IPS-20b (cell line): Measurements from ENCODE around the gene ANKRD53.

Source experiments
- H3K27ac ChIP-seq: one replicate; pipeline ENCODE4 v1.5.1; 2013; ENCODE audit warnings: low read length
- H3K27me3 ChIP-seq: 2 replicates; pipeline ENCODE4 v1.6.1; 2013; ENCODE audit warnings: mild to moderate bottlenecking, low read length, inconsistent platforms; ENCODE audit not compliant: insufficient read depth
- H3K36me3 ChIP-seq: 2 replicates; pipeline ENCODE4 v1.6.1; 2013; ENCODE audit warnings: low read depth, mild to moderate bottlenecking, inconsistent platforms, low read length, moderate library complexity; ENCODE audit not compliant: insufficient read depth
- H3K4me1 ChIP-seq: 2 replicates; pipeline ENCODE4 v1.6.1; 2013; ENCODE audit warnings: mild to moderate bottlenecking, control low read depth, inconsistent platforms, low read length, moderate library complexity; ENCODE audit not compliant: insufficient read depth
- H3K4me3 ChIP-seq: 2 replicates; pipeline ENCODE4 v1.5.1; 2013; ENCODE audit warnings: mild to moderate bottlenecking, low read length, inconsistent platforms
- H3K9ac ChIP-seq: 2 replicates; pipeline ENCODE4 v1.6.1; 2013; ENCODE audit warnings: low read depth, mild to moderate bottlenecking, inconsistent platforms, low read length, moderate library complexity
- H3K9me3 ChIP-seq: 2 replicates; pipeline ENCODE4 v1.6.1; 2013; ENCODE audit warnings: mild to moderate bottlenecking, low read depth, low read length, inconsistent platforms; ENCODE audit not compliant: insufficient read depth

Gene ANKRD53

GRCh38 chr2:70962211-70962884 is 16.1 kb upstream of the ANKRD53 start:
- Histone ChIP-seq H3K4me3 (no peak overlapping the region), H3K27me3 (peaks cover 66% of the 10 kb centered on the region), H3K27ac (no peak overlapping the region), H3K4me1 (peaks cover 3% of the 10 kb centered on the region; the same call in 1 of the 2 replicates), H3K9ac (no peak overlapping the region), H3K36me3 (no peaks in the 10 kb centered on the region), H3K9me3 (no peaks in the 10 kb centered on the region)

- no peak overlapping the region for H3K27ac ChIP-seq
- H3K36me3 ChIP-seq = no peaks in the 10 kb centered on the region
- H3K4me3 ChIP-seq = no peak overlapping the region
- H3K9ac ChIP-seq = no peak overlapping the region
- no peaks in the 10 kb centered on the region for H3K9me3 ChIP-seq
- H3K4me1 ChIP-seq = peaks cover 3% of the 10 kb centered on the region; the same call in 1 of the 2 replicates
- H3K27me3 ChIP-seq = peaks cover 68% of the 10 kb centered on the region
Observed at GRCh38 chr2:70962885-70963878, 15.2 kb upstream of the ANKRD53 start.

GRCh38 chr2:70964133-70964532 is 14.3 kb upstream of the ANKRD53 start:
- H3K4me3 ChIP-seq = no peak overlapping the region
- H3K36me3 ChIP-seq = no peaks in the 10 kb centered on the region
- no peak overlapping the region for H3K27ac ChIP-seq
- H3K4me1 ChIP-seq = peaks cover 3% of the 10 kb centered on the region; the same call in 1 of the 2 replicates
- H3K9me3 ChIP-seq = no peaks in the 10 kb centered on the region
- H3K9ac ChIP-seq = no peak overlapping the region
- H3K27me3 ChIP-seq = peaks cover 69% of the 10 kb centered on the region

GRCh38 chr2:70964596-70965386 is 13.6 kb upstream of the ANKRD53 start:
- H3K4me1 ChIP-seq = peaks cover 3% of the 10 kb centered on the region; the same call in 1 of the 2 replicates
- no peaks in the 10 kb centered on the region for H3K36me3 ChIP-seq
- H3K9me3 ChIP-seq = no peaks in the 10 kb centered on the region
- peak overlapping the region; percentile 48 for H3K4me3 ChIP-seq
- H3K27me3 ChIP-seq = peaks cover 69% of the 10 kb centered on the region
- H3K27ac ChIP-seq = no peak overlapping the region
- no peak overlapping the region for H3K9ac ChIP-seq

GRCh38 chr2:70965506-70965905 is 12.9 kb upstream of the ANKRD53 start:
- Histone ChIP-seq H3K9me3 (no peaks in the 10 kb centered on the region), H3K36me3 (no peaks in the 10 kb centered on the region), H3K4me3 (peak overlapping the region; percentile 48; the same call in 1 of the 2 replicates), H3K4me1 (peaks cover 3% of the 10 kb centered on the region; the same call in 1 of the 2 replicates), H3K9ac (no peak overlapping the region), H3K27me3 (peaks cover 76% of the 10 kb centered on the region), H3K27ac (no peak overlapping the region)

GRCh38 chr2:70966681-70967080 is 11.7 kb upstream of the ANKRD53 start:
- H3K27me3 ChIP-seq = peaks cover 80% of the 10 kb centered on the region

GRCh38 chr2:70967189-70967588 is 11.2 kb upstream of the ANKRD53 start:
- H3K36me3 ChIP-seq = no peaks in the 10 kb centered on the region
- no peaks in the 10 kb centered on the region for H3K9me3 ChIP-seq
- no peak overlapping the region for H3K4me3 ChIP-seq
- H3K27me3 ChIP-seq = peaks cover 80% of the 10 kb centered on the region
- no peak overlapping the region for H3K9ac ChIP-seq
- peaks cover 3% of the 10 kb centered on the region; the same call in 1 of the 2 replicates for H3K4me1 ChIP-seq
- no peak overlapping the region for H3K27ac ChIP-seq

More at GRCh38 chr2:70966681-70967080, 11.7 kb upstream of the ANKRD53 start:
- Histone ChIP-seq H3K4me3 (no peak overlapping the region), H3K4me1 (peaks cover 3% of the 10 kb centered on the region; the same call in 1 of the 2 replicates), H3K9me3 (no peaks in the 10 kb centered on the region), H3K27ac (no peak overlapping the region), H3K9ac (no peak overlapping the region), H3K36me3 (no peaks in the 10 kb centered on the region)

- Histone ChIP-seq H3K9me3 (no peaks in the 10 kb centered on the region), H3K27ac (no peak overlapping the region), H3K27me3 (peaks cover 55% of the 10 kb centered on the region), H3K4me1 (no peaks in the 10 kb centered on the region), H3K36me3 (no peaks in the 10 kb centered on the region), H3K4me3 (no peak overlapping the region), H3K9ac (no peak overlapping the region)
Observed at GRCh38 chr2:70974592-70974991, 3.8 kb upstream of the ANKRD53 start.

GRCh38 chr2:70975237-70975636 is 3.2 kb upstream of the ANKRD53 start:
- no peak overlapping the region for H3K27ac ChIP-seq
- H3K9ac ChIP-seq = no peak overlapping the region
- no peaks in the 10 kb centered on the region for H3K9me3 ChIP-seq
- no peaks in the 10 kb centered on the region for H3K4me1 ChIP-seq
- H3K27me3 ChIP-seq = peaks cover 57% of the 10 kb centered on the region
- no peaks in the 10 kb centered on the region for H3K36me3 ChIP-seq
- no peak overlapping the region for H3K4me3 ChIP-seq

GRCh38 chr2:70977605-70978205 is 725 bp upstream of the ANKRD53 start:
- H3K27ac ChIP-seq = no peak overlapping the region
- no peak overlapping the region for H3K9ac ChIP-seq
- H3K27me3 ChIP-seq = peaks cover 47% of the 10 kb centered on the region
- H3K4me1 ChIP-seq = no peaks in the 10 kb centered on the region
- peak overlapping the region; percentile 88 for H3K4me3 ChIP-seq
- no peaks in the 10 kb centered on the region for H3K36me3 ChIP-seq
- no peaks in the 10 kb centered on the region for H3K9me3 ChIP-seq

GRCh38 chr2:70979180-70979488 is 704 bp downstream of the ANKRD53 start:
- Histone ChIP-seq H3K36me3 (no peaks in the 10 kb centered on the region), H3K4me3 (peak overlapping the region; percentile 71), H3K4me1 (no peaks in the 10 kb centered on the region), H3K27me3 (peaks cover 42% of the 10 kb centered on the region), H3K9me3 (no peaks in the 10 kb centered on the region), H3K9ac (peak overlapping the region; percentile 8; the same call in 1 of the 2 replicates), H3K27ac (no peak overlapping the region)
